Fibroblast of peridontal ligament (primary cell): ENCODE results near the gene PCDHGA8.
"Not testable (repeated sequence)": the region's sequence is repeated elsewhere in the genome, so short reads cannot be mapped to it uniquely, and the experiment has no call there.

ENCODE experiments used
- DNase-seq: peaks from one replicate; pipeline ENCODE4 v3.0.0-alpha.2; 2010; ENCODE audit errors: extremely low read depth

The PCDHGA8 gene

GRCh38 chr5:141392429-141393198 is at the start of gene PCDHGA8:
TSS of gene PCDHGA8 (plus strand) at chr5:141392633. CDS start at chr5:141392814, 181 bp downstream.
- no peak for DNase-seq

- DNase-seq, result no peak
These were observed 49.7 kb upstream of the PCDHGA8 start for GRCh38 chr5:141342773-141343172.

- peak; percentile 55 for DNase-seq
These were observed 49.0 kb upstream of the PCDHGA8 start, which contains the start of gene PCDHGA3 for GRCh38 chr5:141343242-141343952. TSS of gene PCDHGA3 (plus strand) at chr5:141343829. CDS start at chr5:141344034, 205 bp downstream.

GRCh38 chr5:141343953-141344463 is 48.4 kb upstream of the PCDHGA8 start:
- DNase-seq, result no peak

GRCh38 chr5:141345327-141345726 is 47.1 kb upstream of the PCDHGA8 start:
- DNase-seq, result no peak

- not testable (repeated sequence) for DNase-seq
These were observed 46.4 kb upstream of the PCDHGA8 start for GRCh38 chr5:141346017-141346416.

GRCh38 chr5:141349917-141350619 is 42.4 kb upstream of the PCDHGA8 start, which contains the start of gene PCDHGB1:
TSS of gene PCDHGB1 (plus strand) at chr5:141350099. CDS start at chr5:141350261, 162 bp downstream.
- peak; percentile 64 for DNase-seq

GRCh38 chr5:141351591-141351990 is 40.8 kb upstream of the PCDHGA8 start:
- no peak for DNase-seq

GRCh38 chr5:141354900-141355469 is 37.4 kb upstream of the PCDHGA8 start, which contains the start of gene PCDHGA4:
TSS of gene PCDHGA4 (plus strand) at chr5:141355021. CDS start at chr5:141355108, 87 bp downstream.
- peak; percentile 60 for DNase-seq

GRCh38 chr5:141355641-141356040 is 36.8 kb upstream of the PCDHGA8 start:
- DNase-seq, result no peak

GRCh38 chr5:141356133-141356532 is 36.3 kb upstream of the PCDHGA8 start:
- DNase-seq, result no peak

- DNase-seq, result no peak
These were observed 35.5 kb upstream of the PCDHGA8 start for GRCh38 chr5:141356950-141357349.

- peak; percentile 57 for DNase-seq
These were observed 32.5 kb upstream of the PCDHGA8 start, which contains the start of gene PCDHGB2 for GRCh38 chr5:141359790-141360426. TSS of gene PCDHGB2 (plus strand) at chr5:141359994. CDS start at chr5:141360136, 142 bp downstream.

- DNase-seq, result no peak
These were observed 31.7 kb upstream of the PCDHGA8 start for GRCh38 chr5:141360685-141361084.

- no peak for DNase-seq
These were observed 29.7 kb upstream of the PCDHGA8 start for GRCh38 chr5:141362719-141363118.

GRCh38 chr5:141363952-141364660 is 28.3 kb upstream of the PCDHGA8 start, which contains the start of gene PCDHGA5:
TSS of gene PCDHGA5 (plus strand) at chr5:141364162. CDS start at chr5:141364331, 169 bp downstream.
- DNase-seq, result no peak

GRCh38 chr5:141366016-141366896 is 26.2 kb upstream of the PCDHGA8 start:
- DNase-seq, result no peak

- DNase-seq, result peak; percentile 38
These were observed 22.2 kb upstream of the PCDHGA8 start, which contains the start of gene PCDHGB3 for GRCh38 chr5:141369994-141370848. TSS of gene PCDHGB3 (plus strand) at chr5:141370242. CDS start at chr5:141370395, 153 bp downstream.
